HEK293 (cell line): Measurements from ENCODE around the gene CYP4F2.

ENCODE experiments used
- BCL11A ChIP-seq: fragments of 450-650 bp; formaldehyde crosslinking; IDR thresholded peaks from 2 replicates; pipeline ENCODE4 v1.5.1; 2016; ENCODE audit warnings: low read depth, missing biosample characterization, missing genetic modification characterization
- KLF9 ChIP-seq: fragments of 450-650 bp; formaldehyde crosslinking; IDR thresholded peaks from 2 replicates; pipeline ENCODE4 v1.5.1; 2016; ENCODE audit warnings: missing biosample characterization, missing genetic modification characterization, low read depth
- REPIN1 ChIP-seq: fragments of 450-650 bp; formaldehyde crosslinking; IDR thresholded peaks from 2 replicates; pipeline ENCODE4 v1.5.1; 2017; ENCODE audit warnings: missing biosample characterization, missing genetic modification characterization, low read depth
- ZNF169 ChIP-seq: fragments of 450-650 bp; formaldehyde crosslinking; IDR thresholded peaks from 2 replicates; pipeline ENCODE4 v1.5.1; 2016; ENCODE audit warnings: missing biosample characterization, missing genetic modification characterization
- ZNF214 ChIP-seq: fragments of 450-650 bp; formaldehyde crosslinking; IDR thresholded peaks from 2 replicates; pipeline ENCODE4 v1.5.1; 2017; ENCODE audit warnings: missing biosample characterization, mild to moderate bottlenecking, missing genetic modification characterization, borderline replicate concordance
- ZNF221 ChIP-seq: fragments of 450-650 bp; formaldehyde crosslinking; IDR thresholded peaks from 2 replicates; pipeline ENCODE4 v1.5.1; 2017; ENCODE audit warnings: missing biosample characterization, missing genetic modification characterization, borderline replicate concordance
- ZNF266 ChIP-seq: fragments of 450-650 bp; formaldehyde crosslinking; IDR thresholded peaks from 2 replicates; pipeline ENCODE4 v1.5.1; 2016; ENCODE audit warnings: missing biosample characterization, missing genetic modification characterization, low read depth
- ZNF394 ChIP-seq: fragments of 450-650 bp; formaldehyde crosslinking; IDR thresholded peaks from 2 replicates; pipeline ENCODE4 v1.5.1; 2016; ENCODE audit warnings: missing biosample characterization, missing genetic modification characterization, mild to moderate bottlenecking, moderate library complexity, borderline replicate concordance
- ZNF548 ChIP-seq: fragments of 450-650 bp; formaldehyde crosslinking; IDR thresholded peaks from 2 replicates; pipeline ENCODE4 v1.5.1; 2016; ENCODE audit warnings: missing biosample characterization, missing genetic modification characterization
- ZNF549 ChIP-seq: fragments of 450-650 bp; IDR thresholded peaks from 2 replicates; pipeline ENCODE4 v1.5.1; 2018; ENCODE audit warnings: missing biosample characterization, missing genetic modification characterization, mild to moderate bottlenecking, inconsistent platforms, moderate library complexity
- ZNF561 ChIP-seq: fragments of 450-650 bp; IDR thresholded peaks from 2 replicates; pipeline ENCODE4 v1.5.1; 2018; ENCODE audit warnings: missing biosample characterization, missing genetic modification characterization, borderline replicate concordance
- ZNF624 ChIP-seq: fragments of 450-650 bp; formaldehyde crosslinking; IDR thresholded peaks from 2 replicates; pipeline ENCODE4 v1.5.1; 2017; ENCODE audit warnings: missing biosample characterization, missing genetic modification characterization
- ZNF677 ChIP-seq: fragments of 450-650 bp; IDR thresholded peaks from 2 replicates; pipeline ENCODE4 v1.5.0; 2018; ENCODE audit warnings: missing biosample characterization, mild to moderate bottlenecking, missing genetic modification characterization, moderate library complexity
- ZNF785 ChIP-seq: fragments of 450-650 bp; formaldehyde crosslinking; IDR thresholded peaks from 2 replicates; pipeline ENCODE4 v1.5.1; 2016; ENCODE audit warnings: missing biosample characterization, missing genetic modification characterization
- TF ChIP-seq, protein P1 (sequence below): fragments of 450-650 bp; formaldehyde crosslinking; IDR thresholded peaks from 2 replicates; pipeline ENCODE4 v1.5.1; 2016; ENCODE audit warnings: missing biosample characterization, missing genetic modification characterization
- TF ChIP-seq, protein P2 (sequence below): fragments of 450-650 bp; formaldehyde crosslinking; IDR thresholded peaks from 2 replicates; pipeline ENCODE4 v1.5.1; 2017; ENCODE audit warnings: missing biosample characterization, mild to moderate bottlenecking, missing genetic modification characterization, moderate library complexity
- TF ChIP-seq, protein P3 (sequence below): sonication (generic); formaldehyde crosslinking; IDR thresholded peaks from 2 replicates; pipeline ENCODE4 v1.8.1; 2022; ENCODE audit warnings: mild to moderate bottlenecking, moderate library complexity, missing genetic modification reagents
- TF ChIP-seq, protein P4 (sequence below): fragments of 450-650 bp; formaldehyde crosslinking; IDR thresholded peaks from 2 replicates; pipeline ENCODE4 v1.5.1; 2016; ENCODE audit warnings: missing biosample characterization, missing genetic modification characterization
- TF ChIP-seq, protein P5 (sequence below): fragments of 450-650 bp; formaldehyde crosslinking; IDR thresholded peaks from 2 replicates; pipeline ENCODE4 v1.5.1; 2016; ENCODE audit warnings: missing biosample characterization, missing genetic modification characterization, borderline replicate concordance
- TF ChIP-seq, protein P6 (sequence below): fragments of 450-650 bp; IDR thresholded peaks from 2 replicates; pipeline ENCODE4 v1.5.1; 2018; ENCODE audit warnings: missing biosample characterization, mild to moderate bottlenecking, missing genetic modification characterization
- TF ChIP-seq, protein P7 (sequence below): fragments of 450-650 bp; formaldehyde crosslinking; IDR thresholded peaks from 2 replicates; pipeline ENCODE4 v1.5.1; 2017; ENCODE audit warnings: missing biosample characterization, missing genetic modification characterization

CYP4F2 gene

DNA sequence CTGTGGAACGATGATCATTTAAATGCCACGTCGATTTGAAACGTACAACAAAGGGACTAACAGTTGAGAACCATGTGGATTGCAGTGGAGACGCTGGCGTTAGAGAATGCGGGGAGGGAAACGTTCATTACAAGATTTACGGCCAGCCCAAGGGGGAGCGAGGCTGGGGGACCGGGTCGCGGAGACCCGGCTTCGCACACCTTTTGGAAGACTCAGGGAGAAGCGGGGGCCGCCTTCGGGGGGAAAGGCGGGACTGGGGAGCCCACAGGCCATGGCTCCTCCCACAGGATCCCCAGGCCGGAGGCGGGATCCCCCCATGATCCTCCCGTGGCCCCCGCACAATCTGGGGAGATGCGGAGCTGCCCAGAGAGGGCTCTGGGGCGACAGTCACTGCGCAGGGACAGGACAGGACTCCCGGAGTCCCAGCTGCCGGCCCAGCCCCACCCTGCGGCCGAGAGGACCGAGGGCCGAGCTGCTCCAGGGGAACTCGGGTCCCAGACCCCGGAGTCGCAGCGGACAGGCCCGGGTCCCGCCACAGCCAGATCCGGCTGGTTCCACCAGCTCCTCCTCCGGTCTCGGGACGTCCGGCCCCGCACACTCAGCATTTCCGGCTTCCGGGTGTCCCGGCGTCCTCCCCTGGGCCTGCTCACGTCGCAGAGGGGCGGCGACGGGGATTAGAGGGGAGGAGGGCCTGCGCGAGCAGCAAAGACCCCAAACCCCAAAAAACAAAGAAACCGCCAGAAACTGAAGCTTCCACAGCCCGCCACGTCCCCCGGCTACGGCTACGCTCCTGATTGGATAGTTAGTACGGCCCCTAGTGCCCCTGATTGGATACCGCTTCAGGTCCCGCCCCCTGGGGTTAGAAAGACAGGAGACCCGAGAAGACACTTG, 61.3 kb downstream of the CYP4F2 start (continued):
- TF ChIP-seq, protein P1, sequence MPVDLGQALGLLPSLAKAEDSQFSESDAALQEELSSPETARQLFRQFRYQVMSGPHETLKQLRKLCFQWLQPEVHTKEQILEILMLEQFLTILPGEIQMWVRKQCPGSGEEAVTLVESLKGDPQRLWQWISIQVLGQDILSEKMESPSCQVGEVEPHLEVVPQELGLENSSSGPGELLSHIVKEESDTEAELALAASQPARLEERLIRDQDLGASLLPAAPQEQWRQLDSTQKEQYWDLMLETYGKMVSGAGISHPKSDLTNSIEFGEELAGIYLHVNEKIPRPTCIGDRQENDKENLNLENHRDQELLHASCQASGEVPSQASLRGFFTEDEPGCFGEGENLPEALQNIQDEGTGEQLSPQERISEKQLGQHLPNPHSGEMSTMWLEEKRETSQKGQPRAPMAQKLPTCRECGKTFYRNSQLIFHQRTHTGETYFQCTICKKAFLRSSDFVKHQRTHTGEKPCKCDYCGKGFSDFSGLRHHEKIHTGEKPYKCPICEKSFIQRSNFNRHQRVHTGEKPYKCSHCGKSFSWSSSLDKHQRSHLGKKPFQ (tag by site-specific recombination), result no peak
- no peak for TF ChIP-seq ZNF549
- no peak for TF ChIP-seq REPIN1
- no peak for TF ChIP-seq ZNF548 (tag by site-specific recombination)
- TF ChIP-seq, protein P2, sequence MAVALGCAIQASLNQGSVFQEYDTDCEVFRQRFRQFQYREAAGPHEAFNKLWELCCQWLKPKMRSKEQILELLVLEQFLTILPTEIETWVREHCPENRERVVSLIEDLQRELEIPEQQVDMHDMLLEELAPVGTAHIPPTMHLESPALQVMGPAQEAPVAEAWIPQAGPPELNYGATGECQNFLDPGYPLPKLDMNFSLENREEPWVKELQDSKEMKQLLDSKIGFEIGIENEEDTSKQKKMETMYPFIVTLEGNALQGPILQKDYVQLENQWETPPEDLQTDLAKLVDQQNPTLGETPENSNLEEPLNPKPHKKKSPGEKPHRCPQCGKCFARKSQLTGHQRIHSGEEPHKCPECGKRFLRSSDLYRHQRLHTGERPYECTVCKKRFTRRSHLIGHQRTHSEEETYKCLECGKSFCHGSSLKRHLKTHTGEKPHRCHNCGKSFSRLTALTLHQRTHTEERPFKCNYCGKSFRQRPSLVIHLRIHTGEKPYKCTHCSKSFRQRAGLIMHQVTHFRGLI (tag by site-specific recombination), result no peak
- no peak for TF ChIP-seq ZNF785 (tag by site-specific recombination)
- TF ChIP-seq, protein P3, sequence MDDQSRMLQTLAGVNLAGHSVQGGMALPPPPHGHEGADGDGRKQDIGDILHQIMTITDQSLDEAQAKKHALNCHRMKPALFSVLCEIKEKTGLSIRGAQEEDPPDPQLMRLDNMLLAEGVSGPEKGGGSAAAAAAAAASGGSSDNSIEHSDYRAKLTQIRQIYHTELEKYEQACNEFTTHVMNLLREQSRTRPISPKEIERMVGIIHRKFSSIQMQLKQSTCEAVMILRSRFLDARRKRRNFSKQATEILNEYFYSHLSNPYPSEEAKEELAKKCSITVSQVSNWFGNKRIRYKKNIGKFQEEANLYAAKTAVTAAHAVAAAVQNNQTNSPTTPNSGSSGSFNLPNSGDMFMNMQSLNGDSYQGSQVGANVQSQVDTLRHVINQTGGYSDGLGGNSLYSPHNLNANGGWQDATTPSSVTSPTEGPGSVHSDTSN (CRISPR knock-in tag), result no peak
- TF ChIP-seq, protein P4, sequence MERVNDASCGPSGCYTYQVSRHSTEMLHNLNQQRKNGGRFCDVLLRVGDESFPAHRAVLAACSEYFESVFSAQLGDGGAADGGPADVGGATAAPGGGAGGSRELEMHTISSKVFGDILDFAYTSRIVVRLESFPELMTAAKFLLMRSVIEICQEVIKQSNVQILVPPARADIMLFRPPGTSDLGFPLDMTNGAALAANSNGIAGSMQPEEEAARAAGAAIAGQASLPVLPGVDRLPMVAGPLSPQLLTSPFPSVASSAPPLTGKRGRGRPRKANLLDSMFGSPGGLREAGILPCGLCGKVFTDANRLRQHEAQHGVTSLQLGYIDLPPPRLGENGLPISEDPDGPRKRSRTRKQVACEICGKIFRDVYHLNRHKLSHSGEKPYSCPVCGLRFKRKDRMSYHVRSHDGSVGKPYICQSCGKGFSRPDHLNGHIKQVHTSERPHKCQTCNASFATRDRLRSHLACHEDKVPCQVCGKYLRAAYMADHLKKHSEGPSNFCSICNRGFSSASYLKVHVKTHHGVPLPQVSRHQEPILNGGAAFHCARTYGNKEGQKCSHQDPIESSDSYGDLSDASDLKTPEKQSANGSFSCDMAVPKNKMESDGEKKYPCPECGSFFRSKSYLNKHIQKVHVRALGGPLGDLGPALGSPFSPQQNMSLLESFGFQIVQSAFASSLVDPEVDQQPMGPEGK (tag by site-specific recombination), result peak; percentile 75
- TF ChIP-seq, protein P5, sequence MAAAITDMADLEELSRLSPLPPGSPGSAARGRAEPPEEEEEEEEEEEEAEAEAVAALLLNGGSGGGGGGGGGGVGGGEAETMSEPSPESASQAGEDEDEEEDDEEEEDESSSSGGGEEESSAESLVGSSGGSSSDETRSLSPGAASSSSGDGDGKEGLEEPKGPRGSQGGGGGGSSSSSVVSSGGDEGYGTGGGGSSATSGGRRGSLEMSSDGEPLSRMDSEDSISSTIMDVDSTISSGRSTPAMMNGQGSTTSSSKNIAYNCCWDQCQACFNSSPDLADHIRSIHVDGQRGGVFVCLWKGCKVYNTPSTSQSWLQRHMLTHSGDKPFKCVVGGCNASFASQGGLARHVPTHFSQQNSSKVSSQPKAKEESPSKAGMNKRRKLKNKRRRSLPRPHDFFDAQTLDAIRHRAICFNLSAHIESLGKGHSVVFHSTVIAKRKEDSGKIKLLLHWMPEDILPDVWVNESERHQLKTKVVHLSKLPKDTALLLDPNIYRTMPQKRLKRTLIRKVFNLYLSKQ, result no peak
- TF ChIP-seq ZNF266 (tag by site-specific recombination), result no peak
- no peak for TF ChIP-seq ZNF214
- TF ChIP-seq ZNF221 (tag by site-specific recombination), result no peak
- TF ChIP-seq ZNF169, result no peak
- no peak for TF ChIP-seq ZNF677
- peak; percentile 36; the same call in 1 of the 2 replicates for TF ChIP-seq ZNF561 (tag by site-specific recombination)
- peak; percentile 30; the same call in 1 of the 2 replicates for TF ChIP-seq ZNF394
- TF ChIP-seq, protein P6, sequence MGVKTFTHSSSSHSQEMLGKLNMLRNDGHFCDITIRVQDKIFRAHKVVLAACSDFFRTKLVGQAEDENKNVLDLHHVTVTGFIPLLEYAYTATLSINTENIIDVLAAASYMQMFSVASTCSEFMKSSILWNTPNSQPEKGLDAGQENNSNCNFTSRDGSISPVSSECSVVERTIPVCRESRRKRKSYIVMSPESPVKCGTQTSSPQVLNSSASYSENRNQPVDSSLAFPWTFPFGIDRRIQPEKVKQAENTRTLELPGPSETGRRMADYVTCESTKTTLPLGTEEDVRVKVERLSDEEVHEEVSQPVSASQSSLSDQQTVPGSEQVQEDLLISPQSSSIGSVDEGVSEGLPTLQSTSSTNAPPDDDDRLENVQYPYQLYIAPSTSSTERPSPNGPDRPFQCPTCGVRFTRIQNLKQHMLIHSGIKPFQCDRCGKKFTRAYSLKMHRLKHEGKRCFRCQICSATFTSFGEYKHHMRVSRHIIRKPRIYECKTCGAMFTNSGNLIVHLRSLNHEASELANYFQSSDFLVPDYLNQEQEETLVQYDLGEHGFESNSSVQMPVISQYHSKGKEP, result no peak
- TF ChIP-seq ZNF624 (tag by site-specific recombination), result no peak
- TF ChIP-seq KLF9 (tag by site-specific recombination), result no peak
- TF ChIP-seq, protein P7, sequence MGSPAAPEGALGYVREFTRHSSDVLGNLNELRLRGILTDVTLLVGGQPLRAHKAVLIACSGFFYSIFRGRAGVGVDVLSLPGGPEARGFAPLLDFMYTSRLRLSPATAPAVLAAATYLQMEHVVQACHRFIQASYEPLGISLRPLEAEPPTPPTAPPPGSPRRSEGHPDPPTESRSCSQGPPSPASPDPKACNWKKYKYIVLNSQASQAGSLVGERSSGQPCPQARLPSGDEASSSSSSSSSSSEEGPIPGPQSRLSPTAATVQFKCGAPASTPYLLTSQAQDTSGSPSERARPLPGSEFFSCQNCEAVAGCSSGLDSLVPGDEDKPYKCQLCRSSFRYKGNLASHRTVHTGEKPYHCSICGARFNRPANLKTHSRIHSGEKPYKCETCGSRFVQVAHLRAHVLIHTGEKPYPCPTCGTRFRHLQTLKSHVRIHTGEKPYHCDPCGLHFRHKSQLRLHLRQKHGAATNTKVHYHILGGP (tag by site-specific recombination), result no peak
- no peak for TF ChIP-seq BCL11A (tag by site-specific recombination)
